Peyer's patch (tissue), 4 donors: ENCODE data around the gene RSBN1L.

Experiments used
- POLR2A ChIP-seq, 2 donors: fragments of 450-650 bp; IDR thresholded peaks; one replicate each; pipeline ENCODE4 v1.5.1; 2017; ENCODE audit warnings: antibody characterized with exemption in 2 of 2, mild to moderate bottlenecking in 2 of 2, moderate library complexity in 2 of 2
- TF ChIP-seq, protein P1 (sequence below), 6 experiments: fragments of 450-650 bp in 4 of 6; fragments of 200-600 bp in 2 of 6; sonication (generic) in 1 of 6; IDR thresholded peaks; one replicate each; pipeline ENCODE4 v1.5.1; 2017 to 2019; ENCODE audit warnings: antibody characterized with exemption in 6 of 6, mild to moderate bottlenecking in 3 of 6, moderate library complexity in 1 of 6

DNA sequence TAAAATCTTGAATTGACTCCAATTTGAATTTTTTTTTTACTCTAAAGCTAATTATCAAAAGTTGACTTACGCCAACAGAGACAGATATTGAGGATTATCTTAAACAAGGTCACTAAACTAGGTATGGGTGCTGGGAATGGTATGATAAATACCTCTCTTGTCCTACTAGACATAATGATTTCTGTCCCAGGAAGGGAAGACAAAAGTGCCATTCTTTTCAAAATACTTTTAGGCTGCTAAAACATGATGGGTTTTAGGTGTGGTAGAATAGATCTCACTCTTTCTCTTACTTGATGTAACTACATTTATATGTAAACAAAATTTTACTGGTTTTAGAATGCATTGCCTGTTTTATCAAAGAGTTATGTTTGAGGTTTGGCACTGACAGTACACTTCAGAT, 86.9 kb downstream of the RSBN1L start:
- TF ChIP-seq, protein P1, sequence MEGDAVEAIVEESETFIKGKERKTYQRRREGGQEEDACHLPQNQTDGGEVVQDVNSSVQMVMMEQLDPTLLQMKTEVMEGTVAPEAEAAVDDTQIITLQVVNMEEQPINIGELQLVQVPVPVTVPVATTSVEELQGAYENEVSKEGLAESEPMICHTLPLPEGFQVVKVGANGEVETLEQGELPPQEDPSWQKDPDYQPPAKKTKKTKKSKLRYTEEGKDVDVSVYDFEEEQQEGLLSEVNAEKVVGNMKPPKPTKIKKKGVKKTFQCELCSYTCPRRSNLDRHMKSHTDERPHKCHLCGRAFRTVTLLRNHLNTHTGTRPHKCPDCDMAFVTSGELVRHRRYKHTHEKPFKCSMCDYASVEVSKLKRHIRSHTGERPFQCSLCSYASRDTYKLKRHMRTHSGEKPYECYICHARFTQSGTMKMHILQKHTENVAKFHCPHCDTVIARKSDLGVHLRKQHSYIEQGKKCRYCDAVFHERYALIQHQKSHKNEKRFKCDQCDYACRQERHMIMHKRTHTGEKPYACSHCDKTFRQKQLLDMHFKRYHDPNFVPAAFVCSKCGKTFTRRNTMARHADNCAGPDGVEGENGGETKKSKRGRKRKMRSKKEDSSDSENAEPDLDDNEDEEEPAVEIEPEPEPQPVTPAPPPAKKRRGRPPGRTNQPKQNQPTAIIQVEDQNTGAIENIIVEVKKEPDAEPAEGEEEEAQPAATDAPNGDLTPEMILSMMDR (IDR thresholded peaks at IDR 0.05) = no peak
- TF ChIP-seq POLR2A (IDR thresholded peaks at IDR 0.05) = no peak
